Endothelial cell of umbilical vein (primary cell): ENCODE results near the gene PPHLN1.

Experiments
- CTCF ChIP-seq, 2 donors: IDR thresholded peaks; 1 replicate in 1 of 2; 2 replicates in 1 of 2; pipeline ENCODE4 v1.5.1; 2011; ENCODE audit warnings: low read length in 2 of 2, mild to moderate bottlenecking in 2 of 2, moderate library complexity in 2 of 2, control low read depth in 1 of 2, inconsistent platforms in 1 of 2, low read depth in 1 of 2; ENCODE audit not compliant: insufficient read depth in 1 of 2; ENCODE audit errors: extremely low read depth in 1 of 2
- EZH2 ChIP-seq: IDR thresholded peaks from 2 replicates; pipeline ENCODE4 v1.6.1; 2012; ENCODE audit warnings: borderline replicate concordance, low read depth, mild to moderate bottlenecking, moderate library complexity, low read length, inconsistent platforms; ENCODE audit not compliant: severe bottlenecking
- POLR2A ChIP-seq: IDR thresholded peaks from 2 replicates; pipeline ENCODE4 v1.6.1; 2012; ENCODE audit warnings: low read depth, mild to moderate bottlenecking, control low read depth, low read length

GRCh38 chr12:42346403-42347002, 20.5 kb downstream of the PPHLN1 start:
- TF ChIP-seq CTCF (IDR thresholded peaks at IDR 0.05; ENCODE audit: extremely low read depth in 1 of 2, insufficient read depth in 1 of 2, low read depth in 1 of 2, low read length in 2 of 2) = no peak
- no peak for TF ChIP-seq POLR2A
- no peak for TF ChIP-seq EZH2
